ENCODE measurements around the gene SERPINB2. TPM values are rescaled to one million over a fixed set of nuclear protein-coding genes. Genes with fewer than 3 reads are reported as not detected.

The SERPINB2 gene
- total RNA-seq, 1 experiment from 2014 or later = 9.9 TPM

DNA sequence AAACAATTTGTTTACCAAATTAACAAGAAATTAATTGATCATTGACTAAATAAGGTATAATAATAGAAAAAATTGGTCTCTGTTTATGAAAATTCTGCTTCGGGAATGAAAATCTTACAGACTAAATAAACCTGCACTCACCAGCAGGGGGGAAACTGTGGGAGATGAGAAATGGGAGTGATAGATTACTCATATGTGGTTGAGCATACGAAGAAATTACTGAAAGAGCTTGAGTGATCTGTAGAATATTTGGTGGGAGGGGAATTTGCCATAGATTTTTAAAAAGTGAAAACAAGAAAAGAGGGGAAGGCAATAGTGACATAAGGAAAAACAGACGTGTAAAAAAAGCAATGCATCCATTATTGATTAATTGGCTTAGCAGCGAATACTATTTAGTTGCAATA is 63.8 kb downstream of the SERPINB2 start:
- Histone ChIP-seq H3K4me2 (ENCODE audit: low read length) (peak overlapping the region; percentile 2; the same call in 1 of the 2 replicates), H4K20me1 (ENCODE audit: low read length) (no peaks in the 10 kb centered on the region), H2AFZ (ENCODE audit: low read length) (no peak overlapping the region), H3K27ac (ENCODE audit: low read length) (no peak overlapping the region), H3K9ac (ENCODE audit: low read length) (no peak overlapping the region), H3K9me2 (replicated peaks; ENCODE audit: low read length) (no peaks in the 10 kb centered on the region), H3K27me3 (ENCODE audit: low read length) (no peaks in the 10 kb centered on the region), H3K4me1 (ENCODE audit: insufficient read depth, low read length) (peaks cover 23% of the 10 kb centered on the region; the same call in 1 of the 2 replicates), H3K79me2 (ENCODE audit: low read length) (no peaks in the 10 kb centered on the region), H3K9me3 (ENCODE audit: low read length) (no peaks in the 10 kb centered on the region), H3K4me3 (ENCODE audit: low read length) (no peak overlapping the region), H3K36me3 (ENCODE audit: low read depth, low read length) (no peaks in the 10 kb centered on the region), H3F3A (ENCODE audit: low read length, unreplicated experiment) (no peaks in the 10 kb centered on the region)
- ATAC-seq = peak; percentile 41; the same call in 1 of the 2 replicates
- ChIA-PET CTCF (interaction anchor here (0.5 to 0.6 kb wide), 2 partner anchors 13 to 15 kb away, joined by 3 to 5 read pairs; no protein-coding TSS in a partner anchor), POLR2A (ENCODE audit: unreplicated experiment) (interaction anchor here (0.7 kb wide), 1 partner anchor 19 kb away, joined by 4 read pairs; no protein-coding TSS in a partner anchor)
- peak; percentile 60 for DNase-seq
- intact Hi-C loops (cut with micrococcal nuclease) = no loop called here
- BruUV-seq (replicated peaks) = no TSS peak
- TF ChIP-seq, protein P1, sequence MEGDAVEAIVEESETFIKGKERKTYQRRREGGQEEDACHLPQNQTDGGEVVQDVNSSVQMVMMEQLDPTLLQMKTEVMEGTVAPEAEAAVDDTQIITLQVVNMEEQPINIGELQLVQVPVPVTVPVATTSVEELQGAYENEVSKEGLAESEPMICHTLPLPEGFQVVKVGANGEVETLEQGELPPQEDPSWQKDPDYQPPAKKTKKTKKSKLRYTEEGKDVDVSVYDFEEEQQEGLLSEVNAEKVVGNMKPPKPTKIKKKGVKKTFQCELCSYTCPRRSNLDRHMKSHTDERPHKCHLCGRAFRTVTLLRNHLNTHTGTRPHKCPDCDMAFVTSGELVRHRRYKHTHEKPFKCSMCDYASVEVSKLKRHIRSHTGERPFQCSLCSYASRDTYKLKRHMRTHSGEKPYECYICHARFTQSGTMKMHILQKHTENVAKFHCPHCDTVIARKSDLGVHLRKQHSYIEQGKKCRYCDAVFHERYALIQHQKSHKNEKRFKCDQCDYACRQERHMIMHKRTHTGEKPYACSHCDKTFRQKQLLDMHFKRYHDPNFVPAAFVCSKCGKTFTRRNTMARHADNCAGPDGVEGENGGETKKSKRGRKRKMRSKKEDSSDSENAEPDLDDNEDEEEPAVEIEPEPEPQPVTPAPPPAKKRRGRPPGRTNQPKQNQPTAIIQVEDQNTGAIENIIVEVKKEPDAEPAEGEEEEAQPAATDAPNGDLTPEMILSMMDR (conservative IDR thresholded peaks at IDR 0.05; ENCODE audit: low read depth, low read length) = peak; percentile 60
- TF ChIP-seq EZH2phosphoT487 (IDR thresholded peaks at IDR 0.05; ENCODE audit: borderline replicate concordance, low read length) (no peak), EZH2 (IDR thresholded peaks at IDR 0.05; ENCODE audit: low read length, unreplicated experiment) (no peak)

Other genes starting within 250 kb of the SERPINB2 start
- 0.40 TPM in 1 of 2 replicates, not detected in the other for gene SERPINB4, start 243.4 kb upstream of the SERPINB2 start, total RNA-seq (2014; rRNA removed)
- 5.6 and 6.3 TPM in 2 replicates for gene SERPINB3, start 225.8 kb upstream of the SERPINB2 start, total RNA-seq (2014; rRNA removed)
- gene SERPINB11, start 184.7 kb upstream of the SERPINB2 start, total RNA-seq (2014; rRNA removed) = not detected in 2 replicates
- 71.9 and 74.5 TPM in 2 replicates for gene SERPINB7, start 112.3 kb upstream of the SERPINB2 start, total RNA-seq (2014; rRNA removed)
- 0.69 TPM in 1 of 2 replicates, not detected in the other for gene SERPINB10, start 20.3 kb downstream of the SERPINB2 start, total RNA-seq (2014; rRNA removed)
- 0.12 and 0.40 TPM in 2 replicates for gene HMSD, start 61.6 kb downstream of the SERPINB2 start, total RNA-seq (2014; rRNA removed)
- 21.1 and 24.1 TPM in 2 replicates for gene SERPINB8, start 82.4 kb downstream of the SERPINB2 start, total RNA-seq (2014; rRNA removed)

All from PC-3 (cell line).